ENCODE measurements around the gene RASSF1.
"Not testable (repeated sequence)": the region's sequence is repeated elsewhere in the genome, so short reads cannot be mapped to it uniquely, and the experiment has no call there.

Gene RASSF1

DNA sequence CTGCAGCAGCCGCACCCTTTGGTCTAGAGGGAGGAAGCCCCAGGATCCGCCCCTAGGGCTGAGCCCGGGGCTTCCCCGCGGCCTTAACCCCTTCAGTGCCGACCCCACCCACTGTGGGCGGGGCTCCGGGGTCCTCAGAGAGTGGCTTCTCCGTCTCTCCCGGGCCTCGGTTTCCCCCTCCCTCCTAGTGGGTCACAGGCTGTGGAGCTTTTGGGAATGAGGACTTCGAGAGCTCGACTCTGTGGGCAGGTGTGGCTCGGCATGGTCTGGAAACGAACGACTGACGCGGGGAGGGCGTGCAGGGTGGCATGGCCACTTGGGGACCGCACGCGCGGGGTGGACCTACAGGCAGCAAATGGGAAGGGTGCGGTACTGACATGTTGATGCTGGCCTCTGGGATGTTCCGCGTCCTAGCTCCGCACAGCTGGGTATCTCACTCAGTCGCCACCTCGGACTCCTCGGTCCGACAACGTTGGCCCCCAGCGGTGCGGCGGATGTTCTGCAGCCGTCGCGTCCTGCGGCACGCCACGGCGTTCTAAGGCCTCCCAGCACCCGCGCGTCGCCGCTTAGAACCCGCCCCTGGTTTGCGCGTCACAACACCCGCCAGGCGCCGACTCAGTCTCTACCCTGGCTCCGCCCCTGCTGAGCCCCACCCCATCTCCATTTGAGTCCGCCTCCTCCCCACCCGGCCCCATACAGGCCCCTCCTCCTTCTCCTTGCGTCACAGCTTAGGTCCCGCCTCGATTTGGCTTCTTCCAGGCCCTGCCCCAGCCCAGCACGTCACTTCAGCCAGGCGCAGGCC lies 41.6 kb downstream of the RASSF1 start, which contains the start of the genes HYAL3 and NAA80:
HYAL3 (minus strand) TSS at position 570 of the 802 bp plus-strand sequence. CDS start 3,803 bp downstream, outside the sequence.
NAA80 (minus strand) TSS at position 570 of the 802 bp plus-strand sequence. CDS start 1,942 bp downstream, outside the sequence.
- DNase-seq = peak; percentile 98

DNA sequence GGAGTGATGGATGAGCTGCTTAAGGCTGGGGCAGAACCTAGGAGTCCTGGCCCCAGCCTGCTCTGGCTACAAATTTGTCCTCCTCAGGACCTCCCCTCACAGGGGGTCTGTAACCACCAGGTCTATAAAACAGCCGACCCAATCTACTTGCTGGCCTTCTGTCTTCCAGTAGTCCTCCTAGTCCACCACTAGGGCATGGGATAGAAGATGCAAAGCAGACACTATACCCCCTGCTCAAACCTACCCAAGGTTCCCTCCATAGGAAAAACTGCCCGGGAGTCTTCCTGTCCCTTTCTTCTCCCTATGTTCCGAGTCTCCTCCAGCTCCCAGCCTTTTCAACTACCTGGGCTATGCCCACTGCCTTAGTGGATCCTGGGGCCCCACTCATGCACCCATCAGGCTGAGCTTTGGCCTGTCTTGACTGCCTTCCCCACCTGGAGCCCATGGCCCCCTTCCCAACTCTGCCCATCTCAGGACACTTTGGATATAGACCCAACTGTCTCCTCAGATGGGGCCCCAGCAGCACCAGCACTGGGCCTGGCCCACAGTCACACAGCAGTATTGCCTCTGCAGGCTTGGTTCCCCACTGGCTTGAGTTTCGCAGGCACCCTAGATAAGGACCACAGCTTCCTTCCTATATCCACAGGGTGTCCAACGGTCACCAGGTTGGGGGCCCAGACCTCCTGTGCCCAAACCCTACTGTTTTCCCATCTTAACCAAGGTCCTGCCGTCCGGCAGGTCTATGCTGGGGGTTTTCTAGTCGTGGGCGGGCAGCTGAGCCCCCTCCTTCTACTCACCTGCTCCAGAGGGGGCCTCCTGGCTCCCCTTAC lies 42.5 kb downstream of the RASSF1 start:
- no peak for DNase-seq

DNA sequence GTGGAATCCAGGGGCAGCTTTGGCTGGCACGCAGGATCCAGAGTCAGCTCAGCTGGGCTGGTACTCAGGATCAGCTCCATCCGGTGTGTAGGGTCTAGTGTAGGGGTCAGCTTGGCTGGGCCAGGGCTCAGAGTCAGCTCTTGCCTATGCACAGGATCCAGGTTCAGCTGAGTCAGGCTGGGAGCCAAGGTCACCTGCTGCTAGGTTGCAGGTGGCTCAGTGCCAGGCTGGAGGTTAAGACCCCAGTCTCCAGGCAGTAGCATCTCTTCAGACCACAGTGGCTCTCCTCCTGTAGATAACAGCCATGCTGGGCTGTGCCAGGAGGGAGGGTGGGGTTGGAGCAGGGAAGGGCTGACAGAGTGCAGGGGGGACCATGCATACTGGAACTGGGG lies 43.3 kb downstream of the RASSF1 start:
- DNase-seq = no peak

DNA sequence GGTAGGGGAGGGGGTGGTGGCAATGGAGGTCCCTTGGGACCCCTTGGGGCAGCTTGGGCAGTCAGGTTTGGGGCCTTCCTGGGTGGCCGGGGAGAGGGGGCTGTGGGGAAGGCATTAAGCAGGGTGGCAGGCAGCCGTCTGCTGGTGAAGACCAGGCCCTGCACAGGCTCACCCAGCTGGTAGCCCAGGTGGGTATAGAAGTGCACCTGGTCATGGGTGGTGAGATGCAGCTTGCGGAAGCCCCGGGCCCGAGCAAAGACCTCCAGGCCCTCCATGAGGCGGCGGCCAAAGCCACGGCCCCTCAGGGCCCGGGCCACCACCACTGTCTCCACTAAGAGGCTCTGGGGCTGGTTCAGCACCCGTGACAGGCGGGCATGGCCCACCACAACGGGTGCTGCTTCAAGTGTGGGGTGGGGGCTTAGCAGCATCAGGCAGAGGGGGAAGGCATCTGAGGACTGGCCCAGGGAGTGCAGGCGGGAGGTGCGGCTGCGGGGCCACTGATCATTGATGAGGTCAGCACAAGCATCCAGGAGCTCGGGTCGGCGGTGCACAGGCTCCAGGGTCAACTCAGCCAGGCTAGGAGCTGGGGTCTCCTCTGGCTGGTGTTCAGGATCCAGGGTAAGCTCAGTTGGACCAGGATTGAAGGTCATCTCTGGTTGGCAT lies 43.8 kb downstream of the RASSF1 start:
- DNase-seq = no peak

DNA sequence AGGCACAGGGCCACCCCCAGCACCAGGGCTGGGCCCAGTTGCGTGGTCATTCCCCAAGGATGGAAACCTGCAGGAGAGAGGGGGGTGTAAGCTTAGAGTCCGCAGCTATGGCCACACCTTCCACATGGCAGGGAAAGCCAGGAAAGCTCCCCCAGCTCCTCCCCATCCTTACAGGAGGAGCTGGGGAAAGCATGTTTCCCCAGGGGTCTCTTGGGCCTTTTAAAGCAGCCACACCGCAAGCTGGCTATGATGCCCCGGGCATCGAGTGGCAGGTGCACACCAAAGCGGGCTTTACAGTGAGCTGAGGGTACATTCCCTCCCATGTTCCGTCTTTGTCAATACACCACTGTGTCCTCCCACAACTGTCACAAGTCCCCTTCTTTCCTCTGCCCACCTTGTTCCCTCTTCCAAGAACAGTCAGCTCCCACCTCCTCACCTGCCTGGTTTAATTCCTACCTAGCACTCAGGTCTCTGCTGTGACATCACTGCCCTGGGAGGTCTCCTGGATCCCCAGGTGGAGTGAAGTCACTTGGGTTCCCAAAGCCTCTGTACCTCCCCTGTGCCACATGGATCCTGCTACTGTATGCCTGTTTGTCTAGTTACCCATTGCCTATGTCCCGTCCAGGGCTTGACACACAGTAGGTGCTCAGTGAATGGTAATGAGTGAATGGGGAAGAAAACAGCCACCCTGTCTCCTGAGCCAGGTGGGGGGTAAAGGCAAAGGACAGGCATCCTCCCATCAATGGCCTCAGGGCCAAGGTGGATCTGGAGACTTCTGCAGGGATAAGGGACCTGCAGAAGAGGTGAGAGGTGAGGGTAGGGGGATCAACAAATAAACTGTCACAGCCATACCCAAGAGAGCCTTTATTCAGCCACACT lies 44.8 kb downstream of the RASSF1 start:
- DNase-seq = no peak

DNA sequence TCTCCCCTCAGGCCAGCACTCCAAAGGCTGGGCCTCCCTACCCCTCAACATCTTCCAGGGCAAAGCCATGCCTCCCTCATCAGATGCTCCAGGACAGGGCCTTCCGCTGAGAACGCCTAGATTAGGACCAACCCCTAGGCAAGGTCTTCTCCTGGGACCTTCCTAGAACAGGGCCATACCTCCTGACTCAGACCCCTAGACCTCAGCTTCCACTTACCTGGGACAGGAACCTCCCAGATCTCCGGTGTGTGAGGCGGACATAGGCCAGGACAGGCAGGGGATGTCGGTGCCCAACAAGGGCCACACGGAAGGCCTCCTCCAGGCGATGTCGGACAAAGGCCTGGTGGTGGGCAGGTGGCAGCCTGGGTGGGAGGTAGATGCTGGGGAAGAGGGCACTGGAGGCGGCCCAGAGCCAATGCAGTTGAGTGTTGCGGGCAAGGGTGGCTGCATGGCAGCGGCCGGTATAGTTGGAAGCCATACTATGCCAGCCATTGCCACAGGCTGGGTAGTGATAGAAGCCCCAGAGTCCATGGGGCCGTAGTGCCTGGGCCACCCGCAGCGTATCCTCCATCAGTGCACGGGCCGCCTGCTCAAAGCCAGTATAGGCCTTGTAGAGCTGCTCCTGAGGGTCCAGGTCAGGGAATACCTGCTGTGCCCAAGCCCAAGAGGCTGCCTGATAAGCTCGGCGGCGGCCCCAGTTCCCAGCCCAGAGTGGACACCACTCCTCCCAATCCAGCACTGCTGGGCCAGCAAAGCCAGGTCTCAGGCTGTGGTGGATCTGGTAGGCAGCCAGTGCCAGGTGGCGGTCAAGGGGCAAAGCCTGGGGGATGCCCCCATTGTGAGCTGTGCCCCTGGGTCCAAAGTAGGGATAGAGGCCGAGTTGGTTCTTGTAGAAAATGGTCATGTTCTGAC lies 45.9 kb downstream of the RASSF1 start:
- DNase-seq = no peak

DNA sequence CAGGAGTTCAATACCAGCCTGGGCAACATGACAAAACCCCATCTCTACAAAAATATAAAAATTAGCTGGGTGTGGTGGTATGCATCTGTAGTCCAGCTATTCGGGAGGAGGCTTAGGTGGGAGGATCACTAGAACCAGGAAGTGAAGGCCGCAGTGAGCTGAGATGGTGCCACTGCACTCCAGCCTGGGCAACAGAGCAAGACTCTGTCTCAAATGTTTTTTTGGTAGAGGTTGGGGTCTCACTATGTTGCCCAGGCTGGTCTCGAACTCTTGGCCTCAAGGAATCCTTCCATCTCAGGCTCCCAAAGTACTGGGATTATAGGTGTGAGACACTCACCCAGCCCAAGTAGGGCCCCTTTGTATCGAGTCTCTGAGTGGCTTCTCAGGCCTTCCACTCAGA lies 46.5 kb downstream of the RASSF1 start:
- no peak for DNase-seq

DNA sequence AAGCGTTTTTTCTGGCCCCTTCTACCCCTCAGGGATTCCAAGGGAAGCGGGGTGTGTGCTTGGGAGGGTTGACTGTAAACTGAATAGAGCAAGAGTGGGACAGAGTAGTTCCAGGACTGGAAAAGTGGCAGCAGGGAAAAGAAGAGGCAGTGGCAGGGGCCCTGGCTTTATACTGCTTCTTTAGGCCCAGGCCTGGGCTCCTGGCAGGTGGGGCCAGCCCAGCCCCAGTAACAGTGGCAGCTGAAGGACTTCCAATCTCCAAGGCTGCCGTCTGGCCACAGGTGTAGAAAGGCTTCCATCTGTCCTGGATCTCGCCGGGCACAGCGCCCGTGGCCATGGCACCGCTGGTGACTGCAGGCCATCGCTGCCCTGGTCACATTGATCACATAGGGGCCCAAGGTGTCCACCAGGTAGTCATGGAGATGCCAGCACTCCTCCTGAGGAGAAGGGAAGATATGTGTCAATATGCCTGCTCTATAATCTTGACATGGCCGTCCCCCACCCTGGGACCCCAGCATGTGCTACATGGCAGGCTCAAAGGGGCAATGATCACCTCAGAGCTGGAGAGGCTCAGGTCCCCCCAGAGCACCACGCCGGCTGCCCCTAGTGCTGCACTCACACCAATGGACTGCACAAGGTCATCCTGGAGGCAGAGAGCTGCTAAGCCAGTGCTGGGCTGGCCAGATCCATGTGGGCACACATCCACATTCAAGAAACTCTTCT lies 47.4 kb downstream of the RASSF1 start:
- no peak for DNase-seq

DNA sequence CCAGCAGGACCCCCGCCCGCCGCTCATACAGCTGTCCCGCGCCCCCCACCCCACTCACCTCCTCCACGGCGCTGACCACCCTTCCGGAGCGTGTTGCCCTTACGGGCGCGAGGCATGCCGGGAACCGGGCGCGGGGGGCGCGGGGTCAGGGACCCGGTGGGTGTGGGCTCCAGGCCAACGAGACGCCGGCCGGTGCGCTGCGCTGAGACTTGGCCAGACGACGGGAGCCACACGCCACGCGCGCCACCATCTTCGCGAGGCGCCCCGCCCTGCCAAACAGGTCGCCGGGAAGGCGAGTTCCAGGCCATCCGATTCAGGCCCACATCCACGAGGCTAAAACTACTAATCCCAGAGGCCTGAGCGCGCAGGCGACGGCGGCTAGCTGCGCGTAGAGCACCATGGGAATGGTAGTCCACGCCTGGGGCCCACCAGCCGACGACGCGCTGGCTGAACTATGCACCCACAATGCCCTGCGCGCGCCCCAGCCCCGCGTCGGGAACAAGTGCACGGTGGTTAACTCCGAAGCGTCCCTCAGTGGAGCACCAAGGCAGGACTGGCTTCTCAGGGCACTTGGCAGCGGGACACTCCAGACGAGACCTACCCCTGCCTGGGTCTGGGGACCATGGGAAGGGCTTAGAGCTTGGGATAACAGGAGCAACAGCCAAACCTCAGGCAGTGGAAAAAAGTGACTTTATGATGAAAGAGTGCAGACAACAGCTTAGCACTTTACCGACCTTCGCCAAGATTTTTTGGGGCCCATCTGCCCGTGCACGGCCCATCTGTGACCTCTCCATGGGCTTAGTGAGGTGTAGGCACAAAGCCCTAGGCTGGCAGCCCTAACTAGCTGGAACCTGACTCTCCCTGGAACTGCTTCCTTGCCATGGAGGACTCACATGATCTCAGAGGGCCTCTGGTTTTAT lies 48.2 kb downstream of the RASSF1 start, which contains the start of gene IFRD2:
IFRD2 (minus strand) TSS at position 271 of the 920 bp plus-strand sequence; CDS start at position 116, 155 bp downstream.
- DNase-seq = peak; percentile 95

DNA sequence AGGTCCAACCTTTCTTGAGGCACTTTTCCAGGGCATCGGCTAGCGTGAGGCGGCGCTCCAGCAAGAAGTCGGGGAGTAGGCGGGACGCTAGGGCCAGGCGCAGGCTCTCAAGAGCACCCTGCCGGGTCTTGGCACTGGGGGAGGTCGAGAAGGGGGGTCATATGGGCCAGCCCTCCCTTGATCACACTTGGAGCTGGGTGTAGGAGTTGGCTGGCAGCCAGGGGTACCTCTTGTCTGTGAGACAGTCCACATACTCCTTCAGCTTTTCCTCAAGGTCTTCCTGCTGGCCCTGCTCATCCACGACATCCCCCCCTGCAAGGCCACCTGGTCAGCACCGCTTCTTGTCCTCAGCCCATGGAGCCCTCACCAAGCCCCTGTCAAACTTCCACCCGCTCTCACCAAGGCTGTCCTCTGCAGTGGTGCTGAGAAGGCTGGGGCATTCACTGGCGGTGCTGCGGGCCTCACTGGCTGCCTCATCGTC lies 50.4 kb downstream of the RASSF1 start:
- no peak for DNase-seq

DNA sequence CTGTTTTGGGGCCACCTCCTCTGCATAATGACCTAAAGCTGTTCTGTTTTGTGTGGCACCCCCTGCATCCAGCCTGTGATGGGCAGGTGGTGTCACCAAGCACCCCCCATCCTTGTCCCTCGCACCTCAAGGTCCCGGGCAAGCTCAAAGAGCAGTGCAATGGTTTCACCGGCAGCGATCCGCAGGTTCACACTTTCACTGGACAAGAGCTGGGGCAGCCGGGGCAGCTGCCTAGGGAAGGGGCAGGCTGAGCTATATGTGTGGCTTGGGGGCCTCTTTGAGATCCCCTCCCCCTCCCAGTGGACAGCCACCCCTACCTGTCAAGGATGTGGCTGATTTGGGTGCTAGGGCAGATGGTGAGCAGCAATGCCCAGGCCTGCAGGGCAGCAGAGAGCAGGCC lies 51.5 kb downstream of the RASSF1 start:
- no peak for DNase-seq

DNA sequence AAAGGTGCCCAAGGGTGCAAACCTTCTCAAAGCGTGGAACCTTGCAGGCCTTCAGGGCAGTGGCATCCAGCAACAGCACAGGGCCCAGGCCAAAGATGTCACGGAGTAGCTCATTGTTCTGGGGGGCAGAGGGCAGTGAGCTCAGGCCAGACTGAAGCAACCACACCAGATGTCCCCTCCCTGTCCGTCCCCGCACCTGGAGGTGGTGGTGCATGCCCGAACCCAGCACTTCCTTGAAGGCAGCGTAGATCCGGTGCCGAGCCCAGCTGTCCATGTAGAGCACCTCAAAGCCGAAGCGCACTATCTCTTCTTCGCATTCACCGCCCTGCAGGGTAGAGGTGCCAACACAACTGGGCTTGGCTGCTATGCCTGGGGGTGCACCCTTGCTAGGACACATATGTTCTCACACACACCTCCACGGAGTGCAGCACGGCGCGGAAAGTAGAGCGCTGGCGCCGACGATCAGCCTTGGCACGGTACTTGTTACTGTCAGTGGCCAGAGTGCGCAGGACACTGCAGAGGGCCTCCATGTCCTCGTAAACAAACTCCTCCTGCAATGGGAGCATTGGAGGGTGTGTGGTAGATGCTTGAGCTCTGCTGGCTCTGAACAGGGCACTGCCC lies 52.1 kb downstream of the RASSF1 start:
- no peak for DNase-seq

DNA sequence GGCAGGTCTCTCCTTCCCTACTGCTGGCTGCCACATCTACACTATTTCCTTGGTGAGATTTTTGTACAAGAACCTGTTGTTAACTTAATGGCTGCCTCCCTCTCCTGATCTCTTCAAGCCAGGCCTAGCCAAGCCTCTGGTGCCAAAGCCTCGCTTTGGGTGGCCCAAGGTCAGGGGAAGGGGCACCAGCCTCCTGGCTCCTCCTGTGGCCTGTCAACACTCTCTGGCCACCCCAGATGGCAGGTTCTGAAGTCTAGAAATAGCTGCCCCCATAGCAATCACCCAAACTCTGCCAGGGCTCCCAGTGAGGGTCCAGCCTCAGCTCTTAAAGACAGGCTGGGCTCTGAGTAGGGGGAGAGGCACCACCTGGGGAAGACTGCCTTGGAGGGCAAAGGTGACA lies 53.4 kb downstream of the RASSF1 start:
- no peak for DNase-seq

DNA sequence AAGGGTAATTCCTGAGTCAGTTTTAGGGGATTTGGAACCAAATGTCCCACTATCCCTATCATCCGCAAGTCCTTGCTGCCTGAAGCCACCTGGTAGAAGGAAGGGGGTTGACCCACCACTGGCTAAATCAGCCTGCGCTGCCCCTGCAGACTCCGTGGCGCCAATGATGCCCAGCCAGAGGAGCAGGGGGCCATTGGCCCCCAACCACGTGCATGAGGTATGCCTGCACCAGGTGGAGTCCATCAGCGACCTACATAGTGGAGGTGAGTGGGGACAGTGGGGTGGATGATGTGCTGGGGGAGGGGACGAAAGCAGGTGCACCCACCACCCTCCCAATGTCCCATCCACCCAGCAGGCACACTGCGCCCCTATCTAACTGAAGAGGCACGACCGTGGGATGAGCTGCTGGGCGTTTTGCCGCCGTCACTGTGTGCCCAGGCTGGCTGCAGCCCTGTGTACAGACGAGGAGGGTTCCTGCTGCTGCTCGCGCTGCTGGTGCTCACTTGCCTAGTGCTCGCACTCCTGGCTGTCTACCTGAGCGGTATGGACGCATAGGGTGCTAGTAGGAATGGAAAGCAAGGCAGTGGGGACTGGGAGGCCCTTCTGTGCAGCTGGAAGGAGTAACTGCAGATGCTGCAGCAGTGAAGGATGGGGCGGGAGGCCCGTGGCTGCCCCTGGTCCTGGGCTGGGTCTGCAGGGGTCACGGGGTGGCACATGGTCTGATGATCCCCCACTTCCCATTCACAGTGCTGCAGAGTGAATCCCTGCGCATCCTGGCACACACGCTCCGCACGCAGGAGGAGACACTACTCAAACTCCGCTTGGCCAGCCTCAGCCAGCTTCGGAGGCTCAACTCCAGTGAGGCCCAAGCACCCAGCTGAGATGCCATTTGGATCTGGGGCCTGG lies 54.1 kb downstream of the RASSF1 start:
- DNase-seq = no peak

DNA sequence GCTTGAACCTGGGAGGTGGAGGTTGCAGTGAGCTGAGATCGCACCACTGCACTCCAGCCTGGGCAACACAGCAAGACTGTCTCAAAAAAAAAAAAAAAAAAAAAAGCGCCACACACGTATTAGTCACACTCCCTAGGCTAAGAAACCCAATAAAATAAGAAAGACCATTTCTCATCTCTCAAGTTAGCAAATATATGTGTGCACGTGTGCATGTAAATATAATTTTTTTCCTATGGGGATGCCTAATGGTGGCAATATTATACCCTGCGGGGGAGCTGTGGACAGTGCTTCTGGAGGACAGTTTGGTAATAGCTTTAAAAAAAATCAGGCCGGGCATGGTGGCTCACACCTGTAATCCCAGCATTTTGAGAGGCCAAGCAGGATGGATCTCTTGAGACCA lies 56.5 kb downstream of the RASSF1 start:
- not testable (repeated sequence) for DNase-seq

Data from activated CD8-positive, alpha-beta memory T cell treated with anti-CD3 and anti-CD28 coated beads, Interleukin-2, amount 50 U/mL, for 48 hours (primary cell).